DMS53 treated with DMSO at 0.1 percent for 48 hours (cell line): ENCODE results near the gene MED14.

ENCODE experiments used
- DNase-seq: peaks from one replicate; lab custom pipeline; 2025; ENCODE audit not compliant: unreplicated experiment; lab: John Stamatoyannopoulos, UW

The MED14 gene

GRCh38 chrX:40615976-40616375 lies 119.4 kb downstream of the MED14 start:
- DNase-seq, result no peak

- DNase-seq, result no peak
Measured at GRCh38 chrX:40612511-40612910, 122.8 kb downstream of the MED14 start.

GRCh38 chrX:40607381-40607780 lies 128.0 kb downstream of the MED14 start:
- no peak for DNase-seq

GRCh38 chrX:40603446-40603845 lies 131.9 kb downstream of the MED14 start:
- no peak for DNase-seq
